Gastroesophageal sphincter (tissue), 3 donors: Measurements from ENCODE around the gene NFIX.

Experiments
- CTCF ChIP-seq, 4 experiments: fragments of 200-600 bp in 2 of 4; fragments of 450-650 bp in 2 of 4; sonication (generic) in 1 of 4; IDR thresholded peaks; one replicate each; pipeline ENCODE4 v1.5.1; 2017 to 2019; ENCODE audit warnings: antibody characterized with exemption in 4 of 4, mild to moderate bottlenecking in 2 of 4, moderate library complexity in 2 of 4
- POLR2A ChIP-seq, 2 donors: fragments of 450-650 bp; IDR thresholded peaks; one replicate each; pipeline ENCODE4 v1.6.1; 2017; ENCODE audit warnings: antibody characterized with exemption in 2 of 2, mild to moderate bottlenecking in 2 of 2, moderate library complexity in 1 of 2
- POLR2AphosphoS5 ChIP-seq: sonication (generic); formaldehyde crosslinking; IDR thresholded peaks from one replicate; pipeline ENCODE4 v1.6.1; 2017; ENCODE audit warnings: antibody characterized with exemption

DNA sequence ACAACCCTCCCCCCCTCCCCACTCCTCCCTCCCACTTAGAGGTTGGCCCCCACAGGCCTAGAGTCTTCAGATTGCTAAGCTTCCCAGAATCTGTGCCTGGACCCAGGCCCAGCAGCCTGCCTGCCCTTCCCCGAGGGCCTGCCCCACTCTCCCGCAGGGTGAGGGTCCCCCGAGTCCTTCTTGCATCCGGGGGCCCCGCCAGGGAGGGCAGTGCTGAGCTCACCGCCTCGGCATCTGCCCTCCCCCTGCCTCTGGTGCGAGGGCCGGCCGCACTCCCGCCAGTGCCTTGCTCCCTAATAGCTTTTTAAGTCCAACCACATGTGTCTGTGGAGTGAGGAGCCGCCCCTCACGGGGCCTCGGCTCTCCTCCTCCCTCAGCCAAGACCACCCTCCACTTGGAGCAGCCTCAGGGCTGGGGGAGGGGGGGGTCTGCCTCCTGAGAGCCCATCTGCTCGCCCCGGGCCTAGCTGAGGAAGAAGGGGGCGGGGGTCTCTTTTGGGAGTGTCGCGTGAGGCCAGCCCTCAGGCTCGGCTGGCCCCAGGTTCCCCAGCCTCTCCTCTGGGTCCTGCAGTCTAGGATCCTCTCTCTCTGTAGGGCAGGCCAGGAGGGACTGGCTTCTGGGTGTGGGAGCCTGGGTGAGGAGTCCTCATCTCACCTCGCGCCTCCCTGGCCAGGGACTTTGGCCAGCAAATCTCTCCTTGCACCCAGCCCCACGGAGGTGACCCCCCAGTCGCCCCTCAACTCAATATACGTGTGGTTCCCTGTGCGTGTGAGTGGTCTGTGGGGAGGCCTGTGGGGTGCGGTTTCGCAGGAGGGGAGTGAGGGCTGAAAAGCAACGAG, 60.2 kb downstream of the NFIX start:
- TF ChIP-seq POLR2A (IDR thresholded peaks at IDR 0.05) (no peak), CTCF (IDR thresholded peaks at IDR 0.05) (peak in 3 of 4 experiments; percentile 26 to 45 (median 32)), POLR2AphosphoS5 (peak; percentile 71)
